OCI-LY7 (cell line): ENCODE measurements around the gene ATF7. TPM values are rescaled to one million over a fixed set of nuclear protein-coding genes. Genes with fewer than 3 reads are reported as not detected.

ENCODE experiments used
- BruUV-seq: library from RNA; stranded (reverse); fragments of 400-500 nt; replicated peaks from 2 replicates; lab custom pipeline; 2021; lab: Mats Ljungman, UMichigan
- CTCF ChIA-PET: fragments of 300-600 bp; sonication (Branson Sonifier 250); formaldehyde crosslinking; loops from one replicate; lab custom pipeline; 2022; ENCODE audit warnings: antibody characterized with exemption; ENCODE audit not compliant: unreplicated experiment; lab: Charles Lee
- POLR2A ChIA-PET: fragments of 300-600 bp; sonication (Branson Sonifier 250); formaldehyde crosslinking; loops from one replicate; lab custom pipeline; 2022; ENCODE audit warnings: antibody characterized with exemption; lab: Charles Lee
- DNase-seq: peaks from one replicate; pipeline ENCODE4 v3.0.0-alpha.2; 2015; ENCODE audit warnings: low spot score
- H2AFZ ChIP-seq: fragments of 200-600 bp; sonication (generic), shearing (Covaris generic); 2 replicates; pipeline ENCODE4 v1.6.1; 2014; ENCODE audit warnings: mild to moderate bottlenecking, antibody characterized with exemption, low read length, moderate library complexity
- H3K27ac ChIP-seq: fragments of 200-600 bp; sonication (generic); 2 replicates; pipeline ENCODE4 v1.5.1; 2014; ENCODE audit warnings: mixed run types, low read depth, mild to moderate bottlenecking, moderate library complexity, low read length, inconsistent platforms; ENCODE audit not compliant: poor library complexity, severe bottlenecking
- H3K36me3 ChIP-seq: fragments of 200-600 bp; sonication (generic); 2 replicates; pipeline ENCODE4 v1.6.1; 2014; ENCODE audit warnings: mild to moderate bottlenecking, antibody characterized with exemption, low read length, moderate library complexity, mixed read lengths; ENCODE audit not compliant: insufficient read depth
- H3K4me1 ChIP-seq: fragments of 200-600 bp; sonication (generic); 2 replicates; pipeline ENCODE4 v1.5.1; 2014; ENCODE audit warnings: mild to moderate bottlenecking, low read length; ENCODE audit not compliant: insufficient read depth, poor library complexity, severe bottlenecking
- H3K4me2 ChIP-seq: fragments of 200-600 bp; sonication (generic); 2 replicates; pipeline ENCODE4 v1.6.1; 2014; ENCODE audit warnings: mild to moderate bottlenecking, low read length
- H3K4me3 ChIP-seq: fragments of 200-600 bp; sonication (generic); 2 replicates; pipeline ENCODE4 v1.5.1; 2014; ENCODE audit warnings: mild to moderate bottlenecking, low read depth, low read length; ENCODE audit not compliant: poor library complexity, severe bottlenecking
- H3K79me2 ChIP-seq: fragments of 200-600 bp; sonication (generic); 2 replicates; pipeline ENCODE4 v1.6.1; 2016; ENCODE audit warnings: low read depth, mild to moderate bottlenecking, low read length, moderate library complexity, mixed read lengths; ENCODE audit not compliant: insufficient read depth
- H3K9me2 ChIP-seq: fragments of 200-600 bp; sonication (generic); 2 replicates; pipeline ENCODE4 v1.6.1; 2016; ENCODE audit warnings: mild to moderate bottlenecking, low read length, mixed read lengths; ENCODE audit not compliant: insufficient read depth
- H3K9me3 ChIP-seq: fragments of 200-600 bp; sonication (generic); 2 replicates; pipeline ENCODE4 v1.6.1; 2014; ENCODE audit warnings: mild to moderate bottlenecking, mixed run types, low read length, mixed read lengths
- H4K20me1 ChIP-seq: fragments of 200-600 bp; sonication (generic); 2 replicates; pipeline ENCODE4 v1.6.1; 2014; ENCODE audit warnings: mild to moderate bottlenecking, antibody characterized with exemption, low read length, moderate library complexity, mixed read lengths; ENCODE audit not compliant: insufficient read depth
- EZH2phosphoT487 ChIP-seq: fragments of 200-600 bp; sonication (generic); IDR thresholded peaks from 2 replicates; pipeline ENCODE4 v1.6.1; 2018; ENCODE audit warnings: low read depth, borderline replicate concordance, mild to moderate bottlenecking, mixed run types, antibody characterized with exemption, low read length, moderate library complexity, mixed read lengths
- intact Hi-C: fragments of 100-400 bp; cut with micrococcal nuclease; formaldehyde crosslinking; loops from one replicate; pipeline ENCODE4 v1.10.0; 2022; ENCODE audit not compliant: unreplicated experiment
- total RNA-seq, 2 experiments: library from RNA; depleted of rRNA in 1 of 2; stranded (reverse); fragments of >200 nt in 1 of 2; shearing (Covaris generic) in 1 of 2; gene quantifications; 2 replicates each; pipeline ENCODE4 v1.2.3, GENCODE V29; 2014 to 2022
- TF ChIP-seq, protein P1 (sequence below): fragments of 200-600 bp; sonication (generic); conservative IDR thresholded peaks from 2 replicates; pipeline ENCODE4 v1.5.1; 2014; ENCODE audit warnings: mild to moderate bottlenecking, antibody characterized with exemption, low read length, moderate library complexity, mixed read lengths

ATF7 gene
- total RNA-seq, 2 experiments from 2014 or later: 6.8 to 23.2 TPM

DNA sequence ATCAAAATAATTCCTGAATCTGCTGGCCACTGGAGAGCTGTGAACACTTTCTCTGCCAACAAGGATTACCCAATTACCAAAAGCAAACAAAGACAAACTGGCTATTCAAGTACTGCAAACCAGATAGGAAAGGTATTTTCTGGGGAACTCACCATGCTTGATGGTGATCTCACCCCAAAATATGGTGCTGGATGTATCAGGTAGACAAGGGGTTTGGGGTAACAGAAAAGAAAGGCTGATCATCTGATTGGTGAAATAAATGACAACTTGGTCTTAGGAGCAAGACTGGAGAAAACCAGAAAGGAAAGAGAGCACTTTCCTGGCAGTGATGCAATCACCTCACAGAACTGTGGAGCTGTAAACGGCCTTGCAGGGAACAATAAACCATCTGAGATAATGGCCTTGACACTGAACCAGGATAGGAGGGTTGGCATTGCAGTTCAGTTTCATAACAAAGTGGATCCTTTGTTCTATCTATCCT, 87.9 kb downstream of the ATF7 start:
- H3K4me3 ChIP-seq: no peak overlapping the region
- H3K4me1 ChIP-seq: no peaks in the 10 kb centered on the region
- BruUV-seq: no TSS peak
- no peaks in the 10 kb centered on the region for H4K20me1 ChIP-seq
- H3K9me2 ChIP-seq: no peaks in the 10 kb centered on the region
- ChIA-PET CTCF (interaction anchor here (0.6 kb wide), 1 partner anchor 194 kb away, joined by 3 read pairs; no protein-coding TSS in a partner anchor), POLR2A (interaction anchor here (0.5 to 1.3 kb wide), 2 partner anchors 40 to 208 kb away, joined by 3 to 4 read pairs; no protein-coding TSS in a partner anchor)
- H3K9me3 ChIP-seq: no peaks in the 10 kb centered on the region
- TF ChIP-seq EZH2phosphoT487: no peak
- TF ChIP-seq, protein P1, sequence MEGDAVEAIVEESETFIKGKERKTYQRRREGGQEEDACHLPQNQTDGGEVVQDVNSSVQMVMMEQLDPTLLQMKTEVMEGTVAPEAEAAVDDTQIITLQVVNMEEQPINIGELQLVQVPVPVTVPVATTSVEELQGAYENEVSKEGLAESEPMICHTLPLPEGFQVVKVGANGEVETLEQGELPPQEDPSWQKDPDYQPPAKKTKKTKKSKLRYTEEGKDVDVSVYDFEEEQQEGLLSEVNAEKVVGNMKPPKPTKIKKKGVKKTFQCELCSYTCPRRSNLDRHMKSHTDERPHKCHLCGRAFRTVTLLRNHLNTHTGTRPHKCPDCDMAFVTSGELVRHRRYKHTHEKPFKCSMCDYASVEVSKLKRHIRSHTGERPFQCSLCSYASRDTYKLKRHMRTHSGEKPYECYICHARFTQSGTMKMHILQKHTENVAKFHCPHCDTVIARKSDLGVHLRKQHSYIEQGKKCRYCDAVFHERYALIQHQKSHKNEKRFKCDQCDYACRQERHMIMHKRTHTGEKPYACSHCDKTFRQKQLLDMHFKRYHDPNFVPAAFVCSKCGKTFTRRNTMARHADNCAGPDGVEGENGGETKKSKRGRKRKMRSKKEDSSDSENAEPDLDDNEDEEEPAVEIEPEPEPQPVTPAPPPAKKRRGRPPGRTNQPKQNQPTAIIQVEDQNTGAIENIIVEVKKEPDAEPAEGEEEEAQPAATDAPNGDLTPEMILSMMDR: no peak
- no peak overlapping the region for H3K4me2 ChIP-seq
- no peak for DNase-seq
- H2AFZ ChIP-seq: no peak overlapping the region
- peaks cover 43% of the 10 kb centered on the region; the same call in 1 of the 2 replicates for H3K36me3 ChIP-seq
- H3K79me2 ChIP-seq: no peaks in the 10 kb centered on the region
- no peak overlapping the region for H3K27ac ChIP-seq
- intact Hi-C loops: no loop called here

DNA sequence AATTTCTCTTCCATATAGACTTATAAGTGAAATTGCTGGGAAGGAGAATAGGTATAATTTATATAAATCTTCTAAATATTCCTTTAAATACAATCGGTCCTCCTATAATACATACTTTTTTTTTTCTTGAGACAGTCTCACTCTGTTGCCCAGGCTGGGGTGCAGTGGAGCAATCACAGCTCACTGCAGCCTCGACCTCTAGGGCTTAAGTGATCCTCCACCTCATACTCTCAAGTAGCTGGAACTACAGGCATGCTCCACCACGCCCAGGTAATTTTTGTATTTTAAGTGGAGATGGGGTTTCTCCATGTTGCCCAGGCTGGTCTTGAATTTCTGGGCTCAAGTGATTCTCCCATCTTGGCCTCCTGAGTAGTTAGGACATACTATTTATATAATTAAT, 89.2 kb downstream of the ATF7 start:
- Histone ChIP-seq H3K36me3 (peaks cover 47% of the 10 kb centered on the region; the same call in 1 of the 2 replicates), H3K9me2 (no peaks in the 10 kb centered on the region), H2AFZ (no peak overlapping the region), H3K4me1 (no peaks in the 10 kb centered on the region), H3K4me3 (no peak overlapping the region), H3K27ac (no peak overlapping the region), H3K79me2 (no peaks in the 10 kb centered on the region), H3K4me2 (no peak overlapping the region), H4K20me1 (no peaks in the 10 kb centered on the region), H3K9me3 (no peaks in the 10 kb centered on the region)
- intact Hi-C loops: no loop called here
- ChIA-PET CTCF (no interaction called here), POLR2A (no interaction called here)
- DNase-seq: no peak
- BruUV-seq: no TSS peak
- TF ChIP-seq EZH2phosphoT487: no peak
- TF ChIP-seq, protein P1: no peak

DNA sequence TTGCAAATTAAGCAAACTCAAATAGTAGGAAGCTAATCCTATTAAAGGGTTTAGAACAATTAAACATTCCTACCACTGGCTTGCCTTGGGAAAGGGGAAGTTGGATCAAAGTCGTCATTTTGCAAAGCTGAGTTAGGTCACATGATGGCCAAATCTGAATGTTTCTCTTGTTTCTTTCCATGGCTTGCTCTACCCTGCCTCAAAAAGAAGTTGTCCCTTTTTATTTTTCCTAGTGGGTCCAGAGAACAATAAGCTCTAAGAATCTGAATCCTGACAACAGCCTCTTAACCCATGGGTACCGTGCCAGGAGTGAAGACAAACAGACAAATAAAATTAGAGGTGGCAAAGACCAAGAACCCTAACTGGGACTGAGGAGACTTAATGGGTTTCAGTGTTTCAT, 92.7 kb downstream of the ATF7 start:
- H3K4me1 ChIP-seq: no peaks in the 10 kb centered on the region
- intact Hi-C loops: no loop called here
- H3K36me3 ChIP-seq: peaks cover 57% of the 10 kb centered on the region
- DNase-seq: no peak
- H3K4me2 ChIP-seq: no peak overlapping the region
- no peak overlapping the region for H3K27ac ChIP-seq
- H3K4me3 ChIP-seq: no peak overlapping the region
- H4K20me1 ChIP-seq: no peaks in the 10 kb centered on the region
- H3K9me3 ChIP-seq: no peaks in the 10 kb centered on the region
- ChIA-PET CTCF (no interaction called here), POLR2A (interaction anchor here (0.6 to 1.1 kb wide), 2 partner anchors 48 to 95 kb away, joined by 3 read pairs; no protein-coding TSS in a partner anchor)
- TF ChIP-seq, protein P1: no peak
- no peak for TF ChIP-seq EZH2phosphoT487
- H3K79me2 ChIP-seq: no peaks in the 10 kb centered on the region
- no peak overlapping the region for H2AFZ ChIP-seq
- no peaks in the 10 kb centered on the region for H3K9me2 ChIP-seq
- BruUV-seq: no TSS peak
